ENCODE results near the gene NKAIN1. TPM values are rescaled to one million over a fixed set of nuclear protein-coding genes. Genes with fewer than 3 reads are reported as not detected.
A peak's percentile ranks its signal among the peaks of the same experiment; 100 is the strongest.
"Not testable (repeated sequence)": the region's sequence is repeated elsewhere in the genome, so short reads cannot be mapped to it uniquely, and the experiment has no call there.

The NKAIN1 gene
- total RNA-seq (100 to 1,000 TPM in 1 of 9 donors, 10 to 100 TPM in 4, 1 to 10 TPM in 4; 2.9 to 121 (median 10.2) TPM), polyA plus RNA-seq (100 to 1,000 TPM in 1 of 3 donors, 10 to 100 TPM in 1, 1 to 10 TPM in 1; 9.4 to 195 (median 10.7) TPM)
- long read RNA-seq, donor 1, transcript NKAIN1-201 (7 exons, 2,589 nt): major isoform, 5 of 5 reads
- long read RNA-seq, donor 1, partial matches to known transcripts: 0 of 5 reads
- long read RNA-seq, donor 1, other reads (novel, unspliced or antisense): 0 of 5 reads
- long read RNA-seq, donor 2, partial matches to known transcripts: 0 of 2 reads
- long read RNA-seq, donor 2, other reads (novel, unspliced or antisense): 0 of 2 reads
- long read RNA-seq, donor 3, partial matches to known transcripts: 24 of 28 reads
- long read RNA-seq, donor 3, other reads (novel, unspliced or antisense): 0 of 28 reads
- long read RNA-seq, donor 4: 0 reads
- long read RNA-seq, donor 5, transcript NKAIN1-201 (7 exons, 2,589 nt): major isoform, 11 of 14 reads
- long read RNA-seq, donor 5, partial matches to known transcripts: 0 of 14 reads
- long read RNA-seq, donor 5, other reads (novel, unspliced or antisense): 3 of 14 reads
- long read RNA-seq, donor 6, partial matches to known transcripts: 0 of 2 reads
- long read RNA-seq, donor 6, other reads (novel, unspliced or antisense): 2 of 2 reads
- long read RNA-seq, donor 7, transcript NKAIN1-201 (7 exons, 2,589 nt): major isoform, 6 of 6 reads
- long read RNA-seq, donor 7, partial matches to known transcripts: 0 of 6 reads
- long read RNA-seq, donor 7, other reads (novel, unspliced or antisense): 0 of 6 reads
- long read RNA-seq, donor 8, partial matches to known transcripts: 0 of 4 reads
- long read RNA-seq, donor 8, other reads (novel, unspliced or antisense): 0 of 4 reads
- long read RNA-seq, donor 9, partial matches to known transcripts: 0 of 2 reads
- long read RNA-seq, donor 9, other reads (novel, unspliced or antisense): 0 of 2 reads
- long read RNA-seq, donor 10, transcript NKAIN1-201 (7 exons, 2,589 nt): major isoform, 5 of 5 reads
- long read RNA-seq, donor 10, partial matches to known transcripts: 0 of 5 reads
- long read RNA-seq, donor 10, other reads (novel, unspliced or antisense): 0 of 5 reads

- peaks cover 0 to 9% of the 10 kb centered on the region in 2 donors for H3K4me1 ChIP-seq (replicated peaks in 1 of 2)
- 0 to 3% (median 1%) methylated on average over 4 to 57 of the region's 57 CpGs for WGBS, 4 donors
- TF ChIP-seq POLR2A (IDR thresholded peaks at IDR 0.05) (peak in 1 of 2 donors; percentile 63), CTCF (IDR thresholded peaks at IDR 0.05) (no peak)
- intact Hi-C loops (cut with DNase I): no loop called here
- H3K27ac ChIP-seq: peak within 1 kb of the TSS in 3 of 5 donors; percentile 59 to 68 (median 66)
- H3K36me3 ChIP-seq (replicated peaks in 1 of 2): no peaks in the 10 kb centered on the region
- peak; percentile 50 to 79 (median 72) for DNase-seq
- H3K9me3 ChIP-seq (replicated peaks in 1 of 3): no peaks in the 10 kb centered on the region
- H3K27me3 ChIP-seq: no peaks in the 10 kb centered on the region
- H3K4me3 ChIP-seq: peak within 1 kb of the TSS in 2 of 4 donors; percentile 21 to 59
Measured at GRCh38 chr1:31239653-31240241, at the start of gene NKAIN1. TSS of gene NKAIN1 (minus strand) at chr1:31239887. CDS start at chr1:31239547, 340 bp downstream.

- no peaks in the 10 kb centered on the region for H3K27me3 ChIP-seq
- peaks cover 0 to 77% of the 10 kb centered on the region in 2 donors for H3K36me3 ChIP-seq (replicated peaks in 1 of 2)
- no peak for TF ChIP-seq POLR2A (IDR thresholded peaks at IDR 0.05)
- no peak for DNase-seq
- peak overlapping the region in 1 of 5 donors; percentile 4 for H3K27ac ChIP-seq
- no peaks in the 10 kb centered on the region for H3K9me3 ChIP-seq (replicated peaks in 1 of 3)
- H3K4me3 ChIP-seq: no peak overlapping the region
- intact Hi-C loops (cut with DNase I): no loop called here
- 67 to 76% (median 74%) methylated on average over 4 of the region's 4 CpGs for WGBS, 4 donors
- H3K4me1 ChIP-seq (replicated peaks in 1 of 2): no peaks in the 10 kb centered on the region
Measured at GRCh38 chr1:31289021-31289420, 49.3 kb upstream of the NKAIN1 start.

GRCh38 chr1:31287791-31288190, 48.1 kb upstream of the NKAIN1 start:
- H3K4me1 ChIP-seq (replicated peaks in 1 of 2); intact Hi-C loops (cut with DNase I); H3K27ac ChIP-seq; H3K27me3 ChIP-seq; H3K9me3 ChIP-seq (replicated peaks in 1 of 3); H3K4me3 ChIP-seq; DNase-seq: not testable (repeated sequence)
- 96 to 100% (median 98%) methylated on average over 4 of the region's 4 CpGs for WGBS, 4 donors
- peaks cover 0 to 65% of the 10 kb centered on the region in 2 donors for H3K36me3 ChIP-seq (replicated peaks in 1 of 2)

- DNase-seq, H3K27me3 ChIP-seq: not testable (repeated sequence)
Measured at GRCh38 chr1:31282426-31282825, 42.7 kb upstream of the NKAIN1 start.

GRCh38 chr1:31273619-31274018, 33.9 kb upstream of the NKAIN1 start:
- Histone ChIP-seq H3K4me1 (replicated peaks in 1 of 2) (peaks cover 0 to 5% of the 10 kb centered on the region in 2 donors), H3K27me3 (no peaks in the 10 kb centered on the region), H3K27ac (no peak overlapping the region), H3K9me3 (replicated peaks in 1 of 3) (no peaks in the 10 kb centered on the region), H3K4me3 (no peak overlapping the region), H3K36me3 (replicated peaks in 1 of 2) (peaks cover 0 to 48% of the 10 kb centered on the region in 2 donors)
- TF ChIP-seq POLR2A (IDR thresholded peaks at IDR 0.05): no peak
- no peak for TF ChIP-seq CTCF (IDR thresholded peaks at IDR 0.05)
- intact Hi-C loops (cut with DNase I): no loop called here
- no peak for DNase-seq
- 81 to 89% (median 84%) methylated on average over 2 of the region's 2 CpGs for WGBS, 4 donors

More at GRCh38 chr1:31282426-31282825, 42.7 kb upstream of the NKAIN1 start:
- H3K27ac ChIP-seq; H3K9me3 ChIP-seq (replicated peaks in 1 of 3); intact Hi-C loops (cut with DNase I); H3K4me3 ChIP-seq; H3K4me1 ChIP-seq (replicated peaks in 1 of 2): not testable (repeated sequence)
- peaks cover 0 to 53% of the 10 kb centered on the region in 2 donors for H3K36me3 ChIP-seq (replicated peaks in 1 of 2)
- 91 to 95% (median 93%) methylated on average over 9 of the region's 9 CpGs for WGBS, 4 donors
